Sciatic nerve (tissue), 2 donors: Measurements from ENCODE around the gene NANOS3. TPM values are rescaled to one million over a fixed set of nuclear protein-coding genes. Genes with fewer than 3 reads are reported as not detected.
A peak's percentile ranks its signal among the peaks of the same experiment; 100 is the strongest.

ENCODE experiments used
- ATAC-seq: fragments of 200-7000 bp; cut with Tn5 transposase; one replicate; pipeline ENCODE4 v1.9.1; 2020; ENCODE audit warnings: mild to moderate bottlenecking, moderate library complexity
- DNase-seq: peaks from one replicate; pipeline ENCODE4 v3.0.0-alpha.2; 2020; ENCODE audit warnings: low spot score
- intact Hi-C: fragments of 100-400 bp; cut with DNase I; formaldehyde crosslinking; loops from one replicate; pipeline ENCODE4 v1.14.2; 2022
- total RNA-seq: library from RNA; stranded (reverse); fragmentation: NEBNext Ultra II Directional; extraction: Animal tissue kit (Norgen Biotek cat#: 25700); gene quantifications from one replicate; pipeline ENCODE4 v1.2.1, GENCODE V29; 2021
- donor health status: DM: no; HTN: no; CAD: no.
- donor health status: DM: no; HTN: no; CAD: no.

NANOS3 gene
- total RNA-seq, result 1.4 TPM

- DNase-seq (no peak), ATAC-seq (no peak)
- intact Hi-C loops, result no loop called here
Observed at GRCh38 chr19:13876834-13877233, at the start of gene NANOS3. NANOS3 (plus strand) TSS chr19:13877134; CDS start chr19:13877249, 115 bp downstream.

- DNase-seq (no peak), ATAC-seq (no peak)
- intact Hi-C loops, result no loop called here
Observed at GRCh38 chr19:13827656-13828055, 49.3 kb upstream of the NANOS3 start.

- DNase-seq (no peak), ATAC-seq (no peak)
- intact Hi-C loops, result no loop called here
Observed at GRCh38 chr19:13830114-13830740, 46.7 kb upstream of the NANOS3 start.

- intact Hi-C loops, result no loop called here
- DNase-seq (no peak), ATAC-seq (no peak)
Observed at GRCh38 chr19:13830741-13831536, 46.0 kb upstream of the NANOS3 start.

- no peak for DNase-seq
- ATAC-seq, result no peak
- intact Hi-C loops, result no loop called here
Observed at GRCh38 chr19:13831537-13832467, 45.1 kb upstream of the NANOS3 start.

- peak; percentile 92 for ATAC-seq
- peak; percentile 96 for DNase-seq
- intact Hi-C loops, result no loop called here
Observed at GRCh38 chr19:13833330-13834243, 43.3 kb upstream of the NANOS3 start.

GRCh38 chr19:13834244-13835069 is 42.5 kb upstream of the NANOS3 start:
- no peak for ATAC-seq
- DNase-seq, result no peak
- intact Hi-C loops, result no loop called here

- ATAC-seq (no peak), DNase-seq (no peak)
- intact Hi-C loops, result no loop called here
Observed at GRCh38 chr19:13835791-13836723, 40.9 kb upstream of the NANOS3 start.

GRCh38 chr19:13838435-13839129 is 38.4 kb upstream of the NANOS3 start:
- intact Hi-C loops, result no loop called here
- DNase-seq (no peak), ATAC-seq (no peak)

GRCh38 chr19:13839130-13839937 is 37.6 kb upstream of the NANOS3 start:
- DNase-seq (peak; percentile 92), ATAC-seq (peak; percentile 75)
- intact Hi-C loops, result no loop called here

- intact Hi-C loops, result no loop called here
- no peak for DNase-seq
- ATAC-seq, result no peak
Observed at GRCh38 chr19:13839938-13840304, 37.0 kb upstream of the NANOS3 start.

GRCh38 chr19:13840305-13841085 is 36.4 kb upstream of the NANOS3 start:
- ATAC-seq (peak; percentile 5), DNase-seq (no peak)
- intact Hi-C loops, result no loop called here

GRCh38 chr19:13841086-13841961 is 35.6 kb upstream of the NANOS3 start:
- DNase-seq (peak; percentile 76), ATAC-seq (peak; percentile 17)
- intact Hi-C loops, result no loop called here

GRCh38 chr19:13841962-13842290 is 35.0 kb upstream of the NANOS3 start:
- intact Hi-C loops, result no loop called here
- DNase-seq, result no peak
- ATAC-seq, result no peak
